ENCODE results near the gene MMADHC.
"Not testable (repeated sequence)": the region's sequence is repeated elsewhere in the genome, so short reads cannot be mapped to it uniquely, and the experiment has no call there.

MMADHC gene

GRCh38 chr2:149595056-149595963 is 7.7 kb upstream of the MMADHC start:
- DNase-seq (ENCODE audit: low read depth) = no peak

DNA sequence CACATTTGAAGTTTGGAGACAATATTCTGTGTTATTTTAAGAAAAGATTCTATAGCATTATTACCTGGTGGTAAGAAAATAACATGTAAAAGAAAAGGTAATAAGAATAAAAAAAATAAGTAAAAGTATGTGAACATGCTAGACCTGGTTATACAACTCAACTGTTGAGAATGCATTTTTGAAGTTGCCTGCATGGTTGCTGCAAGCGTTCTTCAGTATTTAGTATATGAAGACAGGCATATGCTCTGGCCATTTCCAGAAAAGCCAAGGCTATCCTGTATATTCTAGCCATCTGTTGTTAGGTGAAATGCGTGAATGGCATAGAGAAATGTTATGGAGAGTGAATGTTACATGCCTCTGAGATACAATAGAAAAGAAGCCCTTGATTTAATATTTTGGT is 6.8 kb upstream of the MMADHC start:
- DNase-seq (ENCODE audit: low read depth) = no peak

- no peak for DNase-seq (ENCODE audit: low read depth)
These were observed 444 bp upstream of the MMADHC start for GRCh38 chr2:149587950-149588487.

- DNase-seq (ENCODE audit: low read depth) = no peak
These were observed 716 bp downstream of the MMADHC start for GRCh38 chr2:149586898-149587219.

DNA sequence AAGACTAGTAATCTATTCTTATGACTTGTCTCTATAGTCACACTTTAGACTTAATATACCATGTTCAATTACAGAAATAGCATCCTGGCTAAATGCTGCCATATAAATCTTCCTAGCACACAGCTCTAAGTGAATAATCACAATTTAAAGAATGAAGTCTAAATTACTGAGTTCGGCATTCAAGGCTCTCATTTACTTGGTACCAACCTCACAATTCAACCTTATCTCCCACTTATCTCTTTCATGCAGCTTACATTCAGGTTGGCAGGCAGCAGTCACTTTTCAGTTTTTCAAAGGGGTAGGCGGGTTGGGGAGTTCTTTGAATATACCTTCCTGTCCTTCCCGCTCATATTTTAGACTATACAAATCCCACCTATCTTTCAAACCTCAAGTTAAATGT is 1.5 kb downstream of the MMADHC start:
- DNase-seq (ENCODE audit: low read depth) = no peak

DNA sequence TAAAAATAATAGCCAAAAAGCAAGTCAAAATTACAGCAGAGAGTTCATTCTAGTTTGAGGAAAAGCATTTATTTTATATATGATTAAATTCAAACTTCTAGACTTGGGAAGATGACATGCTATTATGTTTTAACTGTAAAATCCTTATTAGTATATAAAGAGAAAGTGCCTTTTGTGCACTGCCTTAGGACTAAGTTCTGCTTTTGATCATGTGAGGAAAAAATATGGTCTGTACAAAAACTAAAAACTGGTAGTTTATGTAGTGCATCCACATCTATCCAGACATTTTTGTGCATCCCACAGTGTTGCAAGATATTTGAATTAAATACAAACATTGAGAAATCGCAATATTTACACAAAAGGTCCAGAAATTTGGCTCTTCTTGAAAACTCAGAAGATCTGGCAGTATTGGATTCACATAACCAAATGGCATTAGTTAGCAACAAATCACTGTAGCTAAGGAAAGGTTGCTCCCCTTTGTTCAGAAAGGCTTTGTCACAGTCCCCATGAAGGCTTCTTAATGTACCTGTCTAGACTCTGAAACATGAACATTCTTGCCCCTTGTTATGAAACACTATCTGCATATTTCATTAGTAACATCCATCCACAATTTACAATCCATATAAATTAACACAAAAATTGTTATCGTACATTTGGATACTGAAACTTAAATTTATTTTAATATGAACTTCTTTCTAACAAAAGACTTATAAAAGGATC is 2.2 kb downstream of the MMADHC start:
- DNase-seq (ENCODE audit: low read depth) = no peak

- no peak for DNase-seq (ENCODE audit: low read depth)
These were observed 7.3 kb downstream of the MMADHC start for GRCh38 chr2:149579972-149580882.

- DNase-seq (ENCODE audit: low read depth) = no peak
These were observed 10.3 kb downstream of the MMADHC start for GRCh38 chr2:149577269-149577668.

DNA sequence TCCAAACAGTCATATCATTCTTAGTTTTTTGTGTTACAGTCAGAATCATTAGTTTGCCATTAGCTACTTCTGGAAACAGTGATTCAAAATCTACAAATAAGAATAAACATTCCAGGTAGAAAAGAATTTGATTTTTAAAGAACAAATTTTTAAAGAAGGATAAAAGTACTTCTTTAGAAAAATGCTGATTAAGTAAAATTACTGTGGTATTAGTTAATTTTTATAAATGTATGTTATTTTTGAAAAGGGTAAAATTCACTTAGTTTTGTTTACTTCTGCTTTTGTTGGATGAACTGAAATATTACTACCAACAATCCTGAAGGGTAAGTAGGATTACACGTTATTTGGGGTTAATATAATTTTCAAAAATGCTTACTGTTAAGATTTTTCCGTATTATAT is 11.8 kb downstream of the MMADHC start:
- no peak for DNase-seq (ENCODE audit: low read depth)

- DNase-seq (ENCODE audit: low read depth) = no peak
These were observed 12.3 kb downstream of the MMADHC start for GRCh38 chr2:149575277-149575676.

- no peak for DNase-seq (ENCODE audit: low read depth)
These were observed 13.8 kb downstream of the MMADHC start for GRCh38 chr2:149573760-149574159.

GRCh38 chr2:149572102-149572953 is 15.2 kb downstream of the MMADHC start:
- no peak for DNase-seq (ENCODE audit: low read depth)

- no peak for DNase-seq (ENCODE audit: low read depth)
These were observed 19.4 kb downstream of the MMADHC start for GRCh38 chr2:149568138-149568537.

DNA sequence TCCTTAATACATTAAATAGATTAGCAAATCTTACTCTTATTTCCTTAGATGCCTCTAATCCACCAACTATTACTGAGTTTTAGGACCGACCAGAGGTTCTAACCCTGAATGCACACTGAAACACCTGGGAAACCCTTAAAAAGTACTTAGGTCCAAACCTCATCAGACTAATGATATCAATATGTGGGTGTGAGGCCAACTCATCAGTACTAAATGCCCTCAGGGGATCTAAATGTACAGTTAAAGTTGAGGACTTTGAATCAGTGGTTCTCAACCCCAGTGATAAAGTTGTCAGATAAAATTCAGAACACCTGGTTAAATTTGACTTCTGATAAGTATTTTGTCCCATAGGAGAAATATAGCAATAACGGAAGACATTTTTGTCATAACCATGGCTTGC is 20.9 kb downstream of the MMADHC start:
- no peak for DNase-seq (ENCODE audit: low read depth)

DNA sequence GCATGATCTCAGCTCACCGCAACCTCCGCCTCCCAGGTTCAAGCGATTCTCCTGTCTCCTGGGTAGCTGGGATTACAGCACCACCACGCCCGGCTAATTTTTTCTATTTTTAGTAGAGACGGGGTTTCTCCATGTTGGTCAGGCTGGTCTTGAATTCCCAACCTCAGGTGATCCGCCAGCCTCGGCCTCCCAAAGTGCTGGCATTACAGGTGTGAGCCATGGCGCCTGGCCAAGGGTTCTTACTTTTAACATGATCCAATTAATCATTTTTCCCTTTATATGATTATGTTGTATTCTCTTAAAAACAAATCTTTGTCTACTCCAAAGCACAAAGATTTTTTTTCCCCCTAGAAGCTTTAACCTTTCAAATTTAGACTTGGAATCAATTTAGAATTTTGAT is 21.9 kb downstream of the MMADHC start:
- not testable (repeated sequence) for DNase-seq (ENCODE audit: low read depth)

GRCh38 chr2:149564983-149565382 is 22.6 kb downstream of the MMADHC start:
- DNase-seq (ENCODE audit: low read depth) = no peak

DNA sequence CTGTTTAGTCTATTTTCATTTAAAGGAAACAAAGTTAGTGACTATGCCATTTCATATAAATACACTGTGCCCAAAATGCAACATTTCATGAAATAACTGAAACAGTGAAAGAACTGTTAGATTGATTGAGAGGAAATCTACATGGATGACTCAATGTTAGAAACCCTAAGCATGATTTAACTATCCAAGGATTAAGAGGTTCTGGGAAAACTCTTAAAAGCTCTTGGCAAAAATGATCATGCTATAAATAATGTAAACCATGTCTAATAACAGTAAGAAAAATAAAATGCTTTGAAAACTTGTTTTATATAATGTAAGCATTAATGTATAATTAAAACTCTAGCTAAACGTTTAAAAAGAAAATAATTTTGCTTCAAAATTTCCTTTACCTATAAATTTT is 23.5 kb downstream of the MMADHC start:
- DNase-seq (ENCODE audit: low read depth) = no peak

- peak; percentile 49 for DNase-seq (ENCODE audit: low read depth)
These were observed 25.3 kb downstream of the MMADHC start for GRCh38 chr2:149562324-149562723.

DNA sequence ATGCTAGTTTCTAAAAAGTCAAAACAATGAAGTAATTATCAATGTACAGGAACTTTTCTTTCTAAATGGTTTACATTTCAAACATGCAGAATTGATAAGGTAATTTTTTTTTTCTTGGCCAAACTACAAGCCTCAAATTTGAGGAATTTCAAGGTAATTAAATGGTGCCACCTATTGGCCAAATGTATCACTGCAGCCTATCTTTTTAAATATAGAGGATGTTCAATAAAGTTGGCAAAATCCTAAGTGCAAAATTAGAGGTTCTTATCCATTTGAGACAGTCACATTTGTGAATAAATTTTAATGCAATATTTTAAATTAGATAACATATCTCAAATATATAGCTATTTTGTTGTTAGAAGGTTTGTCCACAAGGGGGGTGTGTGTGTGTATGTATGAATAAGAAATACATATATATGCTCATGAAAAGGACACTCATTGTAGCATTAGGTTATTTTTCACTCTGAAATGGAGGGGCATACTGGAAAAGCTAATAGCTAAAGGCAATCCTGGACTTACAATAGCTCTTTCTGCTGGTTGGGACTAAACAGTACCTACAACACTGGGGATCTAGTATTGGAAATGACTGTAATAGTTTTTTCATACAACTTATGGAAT is 26.2 kb downstream of the MMADHC start:
- DNase-seq (ENCODE audit: low read depth) = no peak

DNA sequence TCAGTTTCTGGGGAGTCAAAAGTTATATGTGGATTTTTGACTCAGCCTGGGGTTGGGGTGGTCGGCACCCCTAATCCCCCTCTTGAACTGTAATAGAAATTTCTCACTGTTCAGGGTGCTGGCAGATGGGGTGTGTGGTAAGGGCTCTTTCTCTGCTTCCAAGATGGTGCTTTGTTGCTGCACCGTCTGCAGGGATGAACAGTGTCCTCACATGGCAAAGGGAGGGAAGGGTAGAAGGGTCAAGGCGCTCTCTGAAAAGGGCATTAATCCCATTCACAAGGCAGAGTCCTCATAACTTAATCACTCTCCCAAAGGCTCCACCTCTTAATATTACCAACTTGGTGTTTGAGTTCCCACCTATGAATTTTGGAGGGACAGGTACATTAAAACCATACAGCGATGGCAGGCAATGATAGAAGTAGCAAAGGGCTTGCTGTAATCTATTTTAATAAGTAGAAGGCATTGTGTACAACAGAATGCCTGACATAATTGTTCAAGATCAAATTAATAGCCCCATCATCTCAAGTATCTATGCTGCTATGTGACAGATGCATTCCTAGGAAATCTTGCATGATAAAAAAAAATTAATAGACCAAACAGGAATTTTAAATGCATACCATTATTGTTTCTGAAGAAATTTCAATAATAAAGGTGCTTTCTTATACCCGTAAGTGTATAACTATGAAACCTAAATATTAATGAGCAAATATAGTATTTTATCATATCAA is 28.1 kb downstream of the MMADHC start:
- DNase-seq (ENCODE audit: low read depth) = no peak
